Endometrial microvascular endothelial cells (primary cell): ENCODE data around the gene DVL1. TPM values are rescaled to one million over a fixed set of nuclear protein-coding genes. Genes with fewer than 3 reads are reported as not detected.

Experiments
- in situ Hi-C: cut with HindIII; loops from 2 replicates; pipeline ENCODE4 v1.10.0; 2017; ENCODE audit warnings: low sequenced_read_pairs, low pct_unique_long_range_greater_than_20kb; ENCODE audit errors: inconsistent ontology term
- total RNA-seq: library from RNA; depleted of rRNA; stranded (reverse); fragments of >200 nt; gene quantifications from one replicate; pipeline ENCODE4 v1.2.3, GENCODE V29; 2015; ENCODE audit errors: inconsistent ontology term

DVL1 gene
- total RNA-seq, 1 donor from 2014 or later = 41.8 TPM

GRCh38 chr1:1358433-1359271, 9.4 kb upstream of the DVL1 start, which contains the start of gene MXRA8:
TSS of gene MXRA8 (minus strand) at chr1:1358555. CDS start at chr1:1358504, 51 bp downstream.
- in situ Hi-C loops = no loop called here

DNA sequence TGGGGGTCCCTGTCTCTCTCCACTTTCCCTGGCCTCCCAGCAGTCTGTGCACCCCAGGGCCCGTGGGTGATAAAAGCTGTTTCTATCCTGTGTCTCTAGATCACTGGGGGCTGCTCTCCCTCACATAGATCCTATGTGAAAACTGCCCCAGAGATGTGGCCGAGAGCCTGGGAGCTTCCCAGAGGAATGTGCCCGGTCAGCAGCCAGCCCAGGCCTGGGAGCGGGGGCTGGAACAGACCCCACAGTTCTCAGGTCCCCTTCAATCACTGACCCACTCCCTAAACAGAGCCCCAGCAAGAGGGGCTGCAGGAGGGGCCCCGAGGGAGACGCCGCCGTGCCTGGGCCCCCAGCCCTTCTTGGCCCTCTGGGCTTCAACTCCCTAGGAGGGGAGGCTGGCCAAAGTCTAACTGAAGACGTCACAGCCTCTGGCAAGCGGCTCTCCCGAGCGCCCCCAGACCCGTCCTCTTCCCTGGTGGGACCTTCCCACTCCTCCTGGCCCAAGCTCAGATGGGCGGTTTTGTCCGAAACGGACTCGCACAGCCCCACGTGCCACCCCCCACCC, 8.7 kb upstream of the DVL1 start:
- in situ Hi-C loops = no loop called here

DNA sequence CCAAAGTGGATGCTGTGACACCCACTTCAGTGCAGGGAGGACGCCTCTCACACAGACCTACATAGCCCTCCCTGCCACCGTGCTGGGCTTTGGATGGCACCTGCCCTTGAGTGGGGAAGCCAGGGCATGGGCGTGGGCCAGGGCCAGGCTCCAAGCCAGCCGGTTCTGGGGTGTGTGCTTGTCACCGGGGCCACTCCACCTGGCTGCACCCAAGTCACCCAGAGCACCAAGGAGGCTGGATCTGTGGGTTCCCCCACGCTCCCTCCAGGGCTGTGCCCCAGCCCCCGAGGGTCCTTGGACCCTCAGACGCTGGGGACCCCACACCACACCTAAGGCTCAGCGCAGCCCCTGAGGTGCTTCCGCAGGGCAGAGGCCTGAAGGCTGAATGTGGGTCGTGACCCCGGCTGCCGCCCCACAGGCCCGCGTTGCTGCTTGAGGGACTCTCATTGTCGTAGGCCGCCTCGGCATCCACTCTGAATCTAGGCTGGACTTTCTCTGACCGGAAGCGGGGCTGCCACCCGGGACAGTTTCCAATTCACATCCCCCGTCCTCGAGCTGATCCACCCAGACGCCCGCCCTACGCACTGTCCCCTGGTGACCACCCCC, 7.7 kb upstream of the DVL1 start:
- in situ Hi-C loops = no loop called here

DNA sequence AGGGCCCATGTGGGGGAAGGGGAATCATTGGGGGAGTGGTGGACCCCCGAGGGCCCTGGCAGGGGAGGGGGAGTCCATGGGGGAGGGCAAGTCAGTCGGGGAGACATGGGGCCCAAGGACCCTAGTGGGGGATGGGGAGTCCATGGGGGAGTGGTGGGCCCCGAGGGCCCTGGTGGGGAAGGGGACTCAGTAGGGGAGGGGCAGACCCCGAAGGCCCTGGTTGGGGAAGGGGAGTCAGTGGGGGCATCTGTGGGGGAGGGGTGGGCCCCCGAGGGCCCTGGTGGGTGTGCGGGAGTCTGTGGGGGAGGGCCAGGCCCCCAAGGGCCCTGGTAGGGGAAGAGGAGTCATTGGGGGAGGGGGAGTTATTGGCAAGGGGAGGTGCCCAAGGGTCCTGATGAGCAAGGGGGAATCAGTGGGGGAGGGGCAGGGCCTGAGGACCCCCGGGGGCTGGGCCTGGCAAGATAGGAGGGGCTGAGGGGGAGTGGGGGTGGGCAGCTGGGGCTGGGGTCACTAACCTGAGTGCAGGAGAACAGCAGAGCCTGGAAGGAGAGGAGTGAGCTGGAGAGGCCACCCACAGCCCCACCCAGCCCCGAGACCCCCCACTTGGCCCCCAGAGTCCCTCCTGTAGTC, 7.1 kb upstream of the DVL1 start:
- in situ Hi-C loops = no loop called here

- in situ Hi-C loops = no loop called here
These were observed 6.2 kb upstream of the DVL1 start for GRCh38 chr1:1355416-1355815.

GRCh38 chr1:1354271-1355247, 5.3 kb upstream of the DVL1 start:
- in situ Hi-C loops = no loop called here

DNA sequence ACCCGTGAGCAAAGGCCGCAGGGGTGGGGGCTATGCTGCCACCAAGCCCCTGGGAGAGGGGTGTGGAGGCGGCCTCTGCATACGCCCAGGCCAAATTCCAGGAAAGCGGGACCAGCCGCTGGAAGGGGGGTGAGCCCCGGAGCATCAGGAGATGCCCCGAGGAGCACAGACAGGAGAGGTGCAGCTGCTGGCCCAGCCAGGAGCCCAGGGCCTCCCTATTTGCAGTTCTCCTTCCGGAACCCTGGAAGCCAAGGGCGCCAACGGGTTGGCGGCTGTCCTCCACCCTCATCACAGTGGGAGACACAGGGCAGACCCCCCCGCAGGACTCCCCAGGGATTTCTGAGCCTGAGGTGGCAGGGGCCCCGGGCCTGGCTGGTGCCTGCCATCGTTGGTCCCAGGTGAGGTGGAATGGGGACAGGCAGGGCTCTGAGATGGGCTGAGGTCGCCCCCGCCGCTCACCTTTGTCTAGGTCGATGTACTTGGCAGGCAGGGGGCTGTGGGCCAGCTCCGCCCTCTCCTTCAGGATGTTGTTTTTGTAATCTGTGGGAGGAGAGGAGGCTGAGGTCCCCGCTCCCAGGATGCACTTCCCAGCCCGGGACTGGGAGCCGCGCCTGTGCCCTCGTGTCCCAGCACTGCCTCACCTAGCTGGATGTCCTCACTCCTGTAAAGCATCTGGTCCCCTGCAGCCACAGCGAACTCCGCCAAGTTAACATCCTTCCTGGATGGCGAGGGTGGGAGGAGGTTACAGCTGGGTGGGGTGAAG, 4.4 kb upstream of the DVL1 start:
- in situ Hi-C loops = no loop called here

DNA sequence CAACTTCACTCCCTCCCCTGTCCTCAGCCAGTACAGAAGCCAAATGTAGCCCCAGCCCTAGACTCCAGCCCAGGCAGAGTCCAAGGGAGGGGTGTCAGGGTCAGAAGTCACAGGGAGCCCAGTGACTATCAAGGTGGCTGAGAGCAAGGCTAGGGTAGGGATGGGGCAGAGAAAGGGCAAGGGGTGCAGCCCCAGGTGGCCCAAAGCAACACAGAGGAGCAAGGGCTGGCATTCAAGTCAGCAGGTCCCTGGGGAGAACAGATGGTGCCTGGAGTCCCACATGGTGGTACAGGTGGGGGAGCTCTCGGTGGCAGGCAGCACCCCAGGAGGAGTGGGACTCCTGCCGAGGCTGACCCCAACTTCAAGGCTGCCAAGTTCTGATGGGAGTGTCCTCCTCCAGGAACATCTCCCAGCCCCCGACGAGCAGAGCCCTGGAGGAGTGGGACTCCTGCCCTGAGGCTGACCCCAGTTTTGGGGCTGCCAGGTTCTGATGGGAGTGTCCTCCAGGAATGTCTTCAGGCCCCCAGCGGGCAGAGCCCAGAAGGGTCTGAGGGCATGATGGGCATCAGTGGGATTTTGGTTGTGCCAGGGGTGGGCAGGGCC, 3.7 kb upstream of the DVL1 start:
- in situ Hi-C loops = no loop called here

DNA sequence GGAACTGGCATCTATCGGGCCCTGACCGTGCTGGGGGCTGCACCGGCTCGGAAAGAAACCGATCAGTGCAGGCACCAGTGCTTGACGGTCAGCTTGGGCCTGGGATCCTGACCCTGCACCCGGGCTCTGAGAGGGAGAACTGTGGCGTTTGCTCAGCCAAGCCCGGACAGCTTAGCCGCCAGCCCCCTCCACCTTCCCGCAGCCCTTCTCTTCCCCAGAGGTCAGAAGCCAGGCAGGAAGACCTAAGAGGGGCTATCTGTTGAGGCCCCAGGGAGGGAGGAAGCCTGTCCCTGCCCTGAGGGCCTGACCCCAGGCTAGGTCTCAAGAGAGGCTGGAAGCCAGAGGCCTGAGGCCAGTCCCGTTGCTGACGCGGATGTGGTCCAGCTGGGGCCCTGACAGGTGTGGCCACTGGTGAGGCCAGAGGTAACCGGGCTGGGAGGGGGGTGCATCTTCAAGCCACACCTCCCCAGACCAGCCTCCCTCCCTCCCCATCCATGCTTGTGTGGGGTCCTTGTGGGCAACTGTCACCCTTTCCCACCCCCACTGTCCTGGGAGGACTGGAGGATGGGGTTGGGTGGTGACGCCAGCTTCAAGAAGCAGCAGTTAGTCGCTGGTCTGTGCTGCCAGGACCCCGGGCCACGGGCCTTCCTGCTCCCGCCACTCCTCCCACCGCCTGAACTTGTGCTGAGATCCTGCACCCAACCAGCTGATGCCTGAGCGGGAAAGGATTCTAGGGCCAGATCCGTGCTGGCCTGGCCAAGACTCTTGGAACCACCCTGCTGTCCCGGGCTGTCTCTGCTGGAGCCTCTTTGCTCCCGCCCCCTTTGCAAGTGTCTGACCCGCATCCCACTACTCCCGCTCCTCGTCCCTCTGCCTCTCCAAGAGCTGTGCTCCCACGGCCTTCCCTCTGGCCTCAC, 2.6 kb upstream of the DVL1 start:
- in situ Hi-C loops = no loop called here

DNA sequence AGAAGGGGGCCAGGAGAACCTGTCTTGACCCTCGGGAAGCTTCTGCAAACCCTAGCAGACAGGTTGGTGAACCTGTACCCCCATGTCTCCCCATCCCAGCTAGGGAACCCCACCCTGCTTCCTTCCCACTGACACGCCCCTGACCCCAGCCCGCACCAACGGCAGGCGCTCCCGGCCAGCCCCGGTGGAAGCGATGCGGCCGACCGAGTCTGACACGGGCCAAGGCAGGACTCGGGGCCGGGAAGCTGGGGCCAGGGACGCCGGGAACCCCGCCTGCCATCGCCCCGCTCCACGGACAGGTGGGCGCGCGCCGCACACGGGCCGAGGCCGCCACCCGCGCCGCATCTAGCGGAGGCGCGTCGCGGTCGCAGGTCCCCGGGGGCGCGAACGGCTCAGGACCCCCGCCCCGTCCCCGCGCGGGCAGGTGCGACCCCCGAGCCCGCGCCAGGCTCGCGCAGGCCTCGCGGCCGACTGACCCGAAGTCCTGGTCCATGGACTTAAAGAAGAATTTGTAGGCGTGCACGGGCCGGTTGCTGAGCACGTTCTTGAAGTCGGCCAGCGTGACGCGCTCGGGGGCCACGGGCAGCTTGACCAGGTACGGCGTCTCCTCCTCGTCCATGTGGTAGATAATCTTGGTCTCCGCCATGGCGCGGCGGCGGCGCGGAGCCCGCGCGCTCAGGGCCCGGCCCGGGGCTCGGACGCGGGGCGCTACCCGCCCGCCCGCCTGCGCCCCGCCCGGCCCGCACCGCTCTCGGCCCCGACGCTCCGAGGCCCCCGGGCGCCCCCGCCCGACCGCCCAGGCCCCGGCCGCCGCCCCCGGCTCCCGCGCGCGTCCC, 580 bp downstream of the DVL1 start:
- in situ Hi-C loops = no loop called here

DNA sequence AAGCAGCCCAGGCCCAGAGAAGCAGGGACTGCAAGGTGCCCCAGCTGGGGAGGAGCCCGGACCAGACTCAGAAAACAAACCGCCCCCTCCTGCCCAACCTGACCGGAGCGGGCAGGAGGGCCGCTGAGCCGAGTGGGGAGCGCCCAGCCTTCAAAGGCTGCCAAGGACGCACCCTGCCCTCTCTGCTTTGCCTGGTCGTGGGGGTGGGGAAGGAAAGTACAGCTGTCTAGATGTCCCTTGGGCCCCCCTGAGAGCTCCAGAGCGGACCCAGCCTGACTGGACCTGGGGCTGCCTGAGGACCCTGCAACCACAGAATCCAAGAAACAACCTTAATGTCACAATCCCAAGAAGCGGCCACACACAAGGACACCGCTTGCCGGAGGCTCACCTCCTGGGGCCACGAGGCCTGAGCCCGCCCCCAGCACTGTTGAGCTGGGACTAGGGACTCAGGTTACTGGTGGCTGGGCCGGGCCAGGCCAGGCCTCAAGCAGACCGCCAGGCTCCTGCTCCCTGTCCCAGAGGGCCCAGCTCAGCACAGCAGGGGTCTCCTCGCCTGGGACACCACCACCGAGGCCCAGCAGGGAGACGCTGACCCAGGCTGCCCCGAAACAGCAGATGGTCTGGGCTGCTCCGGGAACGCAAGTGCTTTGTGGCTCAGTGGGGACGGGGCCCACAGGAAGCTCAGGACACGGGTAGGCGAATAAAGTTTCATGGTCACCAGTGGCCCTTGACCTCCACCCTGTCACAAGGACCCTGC, 1.4 kb downstream of the DVL1 start:
- in situ Hi-C loops = no loop called here

DNA sequence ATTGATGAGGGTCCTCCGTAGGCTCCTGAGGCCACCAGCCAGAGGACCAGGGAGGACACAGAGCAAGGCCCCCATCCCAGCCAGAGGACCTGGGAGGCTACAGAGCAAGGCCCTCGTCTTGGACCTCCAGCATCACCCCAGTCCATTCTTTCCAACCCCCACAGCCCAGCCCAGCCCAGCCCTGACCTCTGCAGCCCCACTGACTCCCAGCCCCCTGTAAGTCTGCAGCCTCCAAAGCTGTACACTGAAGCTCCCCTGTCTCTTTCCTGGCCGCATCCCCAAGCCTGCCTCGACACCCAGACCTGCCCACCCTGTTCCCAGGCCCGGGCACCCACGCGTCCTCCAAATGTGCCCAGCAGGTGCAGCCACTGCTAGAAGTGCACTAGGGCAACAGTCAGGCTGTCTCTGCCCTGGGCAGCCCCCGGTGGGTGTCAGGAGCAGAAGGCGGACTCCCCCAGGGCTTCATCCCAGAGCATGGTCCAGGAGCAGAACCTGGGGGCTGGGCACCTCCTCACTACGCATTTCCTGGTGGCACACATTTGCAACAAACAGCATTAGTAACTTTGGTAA, 2.1 kb downstream of the DVL1 start:
- in situ Hi-C loops = no loop called here

GRCh38 chr1:1346501-1346890, 2.7 kb downstream of the DVL1 start:
- in situ Hi-C loops = no loop called here

DNA sequence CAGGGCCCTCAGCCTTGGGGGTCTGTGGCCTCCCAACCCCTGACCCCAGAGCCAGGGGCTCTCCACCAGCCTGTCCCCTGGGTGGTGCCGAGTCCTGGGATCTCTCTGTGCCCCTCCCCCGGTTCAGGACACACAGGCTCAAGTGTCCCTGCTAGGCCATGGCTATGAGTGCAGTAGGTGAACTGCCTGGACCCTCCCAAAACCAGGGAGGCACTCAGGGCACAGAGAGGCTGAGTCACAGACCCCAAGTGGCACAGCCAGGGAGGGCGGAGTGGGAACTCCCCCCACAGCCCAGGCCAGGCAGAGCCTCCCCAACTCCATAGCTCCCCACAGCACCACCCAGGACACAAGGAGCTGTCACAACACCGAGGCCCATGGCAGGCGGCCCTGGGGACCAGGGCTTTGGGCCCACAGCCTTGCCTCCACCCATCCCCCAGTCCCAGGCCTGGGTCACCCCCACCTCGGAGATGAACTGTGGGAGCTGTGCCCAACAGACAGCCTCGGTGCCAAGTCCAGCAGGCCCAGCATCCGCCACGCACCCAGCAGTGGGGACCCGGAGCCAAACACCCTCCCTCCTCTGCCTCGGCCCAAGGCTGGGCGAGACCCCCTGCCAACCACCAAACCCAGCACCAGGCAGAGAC, 3.2 kb downstream of the DVL1 start:
- in situ Hi-C loops = no loop called here
